ENCODE measurements around the gene PHF2.

GRCh38 chr9:93597142-93597706, 20.8 kb downstream of the PHF2 start:
- TF ChIP-seq JUND (IDR thresholded peaks at IDR 0.05; ENCODE audit: low read length) (no peak), MAFK (IDR thresholded peaks at IDR 0.05; ENCODE audit: low read depth, low read length) (no peak), RAD21 (IDR thresholded peaks at IDR 0.05 in 1 of 2, conservative IDR thresholded peaks at IDR 0.05 in 1 of 2; ENCODE audit: low read depth in 2 of 2, low read length in 2 of 2) (no peak), SIN3A (conservative IDR thresholded peaks at IDR 0.05 in 1 of 2, IDR thresholded peaks at IDR 0.05 in 1 of 2; ENCODE audit: low read depth in 1 of 2, low read length in 2 of 2) (no peak), EP300 (IDR thresholded peaks at IDR 0.05; ENCODE audit: borderline replicate concordance in 1 of 2, low read depth in 2 of 2, low read length in 2 of 2) (no peak), ZNF274 (IDR thresholded peaks at IDR 0.05; ENCODE audit: borderline replicate concordance, extremely low read depth, low read length) (no peak), CTBP2 (IDR thresholded peaks at IDR 0.05; ENCODE audit: borderline replicate concordance, insufficient read depth, insufficient read length, low read length) (no peak)

All from H1 (cell line).